Liver (tissue), 9 donors: ENCODE measurements around the gene PIGR. TPM values are rescaled to one million over a fixed set of nuclear protein-coding genes. Genes with fewer than 3 reads are reported as not detected.

Experiments
- DNase-seq: peaks from one replicate; pipeline ENCODE4 v3.0.0-alpha.2; 2017; ENCODE audit warnings: low spot score
- H3K27ac ChIP-seq, 2 donors: one replicate each; pipeline ENCODE4 v1.7.0; 2013; ENCODE audit warnings: inconsistent platforms in 2 of 2, low read length in 2 of 2, control low read depth in 1 of 2, low read depth in 1 of 2, mild to moderate bottlenecking in 1 of 2
- H3K27me3 ChIP-seq, 4 donors: one replicate each; pipeline versions ENCODE4 v1.6.1 to v1.7.0; 2013; ENCODE audit warnings: low read length in 3 of 4, inconsistent platforms in 1 of 4, mild to moderate bottlenecking in 1 of 4, moderate library complexity in 1 of 4; ENCODE audit not compliant: control insufficient read depth in 4 of 4, insufficient read depth in 4 of 4
- H3K36me3 ChIP-seq, 4 donors: one replicate each; pipeline versions ENCODE4 v1.6.1 to v1.7.0; 2013; ENCODE audit warnings: low read length in 3 of 4, mild to moderate bottlenecking in 3 of 4, low read depth in 1 of 4, moderate library complexity in 1 of 4; ENCODE audit not compliant: control insufficient read depth in 4 of 4, insufficient read depth in 3 of 4
- H3K4me1 ChIP-seq, 4 donors: one replicate each; pipeline versions ENCODE4 v1.6.1 to v1.7.0; 2013; ENCODE audit warnings: low read length in 3 of 4, mild to moderate bottlenecking in 3 of 4, moderate library complexity in 1 of 4; ENCODE audit not compliant: control insufficient read depth in 4 of 4, insufficient read depth in 4 of 4
- H3K4me3 ChIP-seq, 3 donors: one replicate each; pipeline versions ENCODE4 v1.6.1 to v1.7.0; 2013; ENCODE audit warnings: low read length in 3 of 3, control low read depth in 1 of 3, low read depth in 1 of 3, mild to moderate bottlenecking in 1 of 3
- H3K9ac ChIP-seq, 2 donors: one replicate each; pipeline ENCODE4 v1.7.0; 2013; ENCODE audit warnings: low read length in 2 of 2, mild to moderate bottlenecking in 2 of 2, moderate library complexity in 2 of 2, control low read depth in 1 of 2, low read depth in 1 of 2
- H3K9me3 ChIP-seq, 4 donors: one replicate each; pipeline versions ENCODE4 v1.6.1 to v1.7.0; 2013; ENCODE audit warnings: low read length in 3 of 4; ENCODE audit not compliant: control insufficient read depth in 4 of 4
- EGR1 ChIP-seq, 2 donors: IDR thresholded peaks; 2 replicates each; pipeline ENCODE4 v1.6.1; 2016 to 2018; ENCODE audit warnings: antibody characterized with exemption in 2 of 2, low read depth in 2 of 2
- FOXA1 ChIP-seq: IDR thresholded peaks from 2 replicates; pipeline ENCODE4 v1.6.1; 2016; ENCODE audit warnings: antibody characterized with exemption
- FOXA2 ChIP-seq: IDR thresholded peaks from 2 replicates; pipeline ENCODE4 v1.6.1; 2016; ENCODE audit warnings: antibody characterized with exemption
- GABPA ChIP-seq, 2 donors: IDR thresholded peaks in 1 of 2; conservative IDR thresholded peaks in 1 of 2; 2 replicates each; pipeline ENCODE4 v1.6.1; 2016; ENCODE audit warnings: antibody characterized with exemption in 2 of 2, mild to moderate bottlenecking in 1 of 2, moderate library complexity in 1 of 2
- HNF4A ChIP-seq, 2 donors: conservative IDR thresholded peaks; 2 replicates each; pipeline ENCODE4 v1.6.1; 2016; ENCODE audit warnings: antibody characterized with exemption in 2 of 2, mild to moderate bottlenecking in 2 of 2
- HNF4G ChIP-seq: IDR thresholded peaks from 2 replicates; pipeline ENCODE4 v1.6.1; 2016; ENCODE audit warnings: antibody characterized with exemption
- JUND ChIP-seq, 2 donors: IDR thresholded peaks; 2 replicates each; pipeline ENCODE4 v1.6.1; 2016; ENCODE audit warnings: antibody characterized with exemption in 2 of 2
- NR2F2 ChIP-seq: IDR thresholded peaks from 2 replicates; pipeline ENCODE4 v1.6.1; 2016; ENCODE audit warnings: antibody characterized with exemption
- RAD21 ChIP-seq, 2 donors: IDR thresholded peaks; 2 replicates each; pipeline ENCODE4 v1.6.1; 2016; ENCODE audit warnings: antibody characterized with exemption in 2 of 2, mild to moderate bottlenecking in 2 of 2
- RXRA ChIP-seq, 2 donors: IDR thresholded peaks; 2 replicates each; pipeline ENCODE4 v1.6.1; 2017 to 2018; ENCODE audit warnings: antibody characterized with exemption in 2 of 2, mild to moderate bottlenecking in 1 of 2
- SP1 ChIP-seq: IDR thresholded peaks from 2 replicates; pipeline ENCODE4 v1.6.1; 2018; ENCODE audit warnings: antibody characterized with exemption, mild to moderate bottlenecking
- TAF1 ChIP-seq: conservative IDR thresholded peaks from 2 replicates; pipeline ENCODE4 v1.6.1; 2016; ENCODE audit warnings: antibody characterized with exemption, mild to moderate bottlenecking
- YY1 ChIP-seq: IDR thresholded peaks from 2 replicates; pipeline ENCODE4 v1.6.1; 2016; ENCODE audit warnings: antibody characterized with exemption, mild to moderate bottlenecking
- WGBS: extraction: QIAGEN DNeasy Blood & Tissue Kit; methylation state at CpG from one replicate; pipeline ENCODE4 v1.1.7; 2013; 5-methylcytosine and 5-hydroxymethylcytosine counted together
- polyA plus RNA-seq, 2 donors: library from polyadenylated mRNA; stranded (reverse) in 1 of 2; unstranded in 1 of 2; fragments of 200-250 nt in 1 of 2; fragments of >200 nt in 1 of 2; fragmentation: Nextera tagmentation in 1 of 2; extraction: Ambion mirVana in 1 of 2; gene quantifications; one replicate each; pipeline versions ENCODE4 v1.2.1 to v1.2.3, GENCODE V29; 2013 to 2015
- total RNA-seq, 2 donors: library from RNA; depleted of rRNA; stranded (reverse); fragments of >200 nt; gene quantifications; one replicate each; pipeline ENCODE4 v1.2.3, GENCODE V29; 2014
- TF ChIP-seq, protein P1 (sequence below): IDR thresholded peaks from 2 replicates; pipeline ENCODE4 v1.6.1; 2016; ENCODE audit warnings: antibody characterized with exemption
- TF ChIP-seq, protein P2 (sequence below): IDR thresholded peaks from 2 replicates; pipeline ENCODE4 v1.6.1; 2016; ENCODE audit warnings: antibody characterized with exemption
- TF ChIP-seq, protein P3 (sequence below): fragments of 150-350 bp; IDR thresholded peaks from 2 replicates; pipeline ENCODE4 v1.5.1; 2017; ENCODE audit warnings: improper control_type of control experiment, low read depth, low read length; ENCODE audit not compliant: missing input control
- TF ChIP-seq, protein P4 (sequence below): IDR thresholded peaks from 2 replicates; pipeline ENCODE4 v1.6.1; 2016; ENCODE audit warnings: antibody characterized with exemption
- TF ChIP-seq, protein P5 (sequence below): IDR thresholded peaks from 2 replicates; pipeline ENCODE4 v1.6.1; 2016; ENCODE audit warnings: antibody characterized with exemption, mild to moderate bottlenecking
- donor health status: healthy.
- donor health status: healthy.
- donor health status: healthy.
- donor health status: healthy.
- donor health status: healthy.

The PIGR gene
- total and polyA plus RNA-seq, 4 donors, result 0.09 to 43.3 (median 14.1) TPM

DNA sequence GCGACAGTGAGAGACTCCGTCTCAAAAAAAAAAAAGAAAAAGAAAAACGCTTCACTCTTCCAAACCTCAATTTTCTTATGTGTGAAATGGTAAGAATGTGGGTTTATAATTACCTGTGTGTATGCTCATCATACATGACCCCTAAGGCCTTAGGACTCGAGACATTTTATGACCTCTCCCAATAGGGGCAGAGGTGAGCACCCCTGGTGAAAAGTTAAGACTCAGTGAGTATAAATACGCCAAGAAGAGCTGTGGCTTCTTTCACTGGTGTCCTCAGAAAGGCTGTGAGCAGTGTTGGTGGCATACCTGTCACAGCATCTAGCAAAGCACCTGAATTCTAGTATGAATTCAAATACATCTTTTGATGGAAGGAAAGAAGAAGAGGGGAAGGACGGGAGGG, 16.7 kb downstream of the PIGR start:
- H3K9ac ChIP-seq, result no peak overlapping the region
- H3K4me3 ChIP-seq, result no peak overlapping the region
- TF ChIP-seq JUND (IDR thresholded peaks at IDR 0.05) (no peak), SP1 (no peak), HNF4G (no peak), EGR1 (IDR thresholded peaks at IDR 0.05; ENCODE audit: low read depth in 2 of 2) (no peak), FOXA1 (no peak), NR2F2 (no peak), TAF1 (no peak), GABPA (IDR thresholded peaks at IDR 0.05 in 1 of 2, conservative IDR thresholded peaks at IDR 0.05 in 1 of 2) (no peak), YY1 (no peak), RAD21 (IDR thresholded peaks at IDR 0.05) (no peak), FOXA2 (no peak), HNF4A (conservative IDR thresholded peaks at IDR 0.05) (no peak), RXRA (IDR thresholded peaks at IDR 0.05) (no peak)
- TF ChIP-seq, protein P1, sequence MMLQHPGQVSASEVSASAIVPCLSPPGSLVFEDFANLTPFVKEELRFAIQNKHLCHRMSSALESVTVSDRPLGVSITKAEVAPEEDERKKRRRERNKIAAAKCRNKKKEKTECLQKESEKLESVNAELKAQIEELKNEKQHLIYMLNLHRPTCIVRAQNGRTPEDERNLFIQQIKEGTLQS, result no peak
- TF ChIP-seq, protein P2, sequence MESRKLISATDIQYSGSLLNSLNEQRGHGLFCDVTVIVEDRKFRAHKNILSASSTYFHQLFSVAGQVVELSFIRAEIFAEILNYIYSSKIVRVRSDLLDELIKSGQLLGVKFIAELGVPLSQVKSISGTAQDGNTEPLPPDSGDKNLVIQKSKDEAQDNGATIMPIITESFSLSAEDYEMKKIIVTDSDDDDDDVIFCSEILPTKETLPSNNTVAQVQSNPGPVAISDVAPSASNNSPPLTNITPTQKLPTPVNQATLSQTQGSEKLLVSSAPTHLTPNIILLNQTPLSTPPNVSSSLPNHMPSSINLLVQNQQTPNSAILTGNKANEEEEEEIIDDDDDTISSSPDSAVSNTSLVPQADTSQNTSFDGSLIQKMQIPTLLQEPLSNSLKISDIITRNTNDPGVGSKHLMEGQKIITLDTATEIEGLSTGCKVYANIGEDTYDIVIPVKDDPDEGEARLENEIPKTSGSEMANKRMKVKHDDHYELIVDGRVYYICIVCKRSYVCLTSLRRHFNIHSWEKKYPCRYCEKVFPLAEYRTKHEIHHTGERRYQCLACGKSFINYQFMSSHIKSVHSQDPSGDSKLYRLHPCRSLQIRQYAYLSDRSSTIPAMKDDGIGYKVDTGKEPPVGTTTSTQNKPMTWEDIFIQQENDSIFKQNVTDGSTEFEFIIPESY, result no peak
- TF ChIP-seq, protein P3, sequence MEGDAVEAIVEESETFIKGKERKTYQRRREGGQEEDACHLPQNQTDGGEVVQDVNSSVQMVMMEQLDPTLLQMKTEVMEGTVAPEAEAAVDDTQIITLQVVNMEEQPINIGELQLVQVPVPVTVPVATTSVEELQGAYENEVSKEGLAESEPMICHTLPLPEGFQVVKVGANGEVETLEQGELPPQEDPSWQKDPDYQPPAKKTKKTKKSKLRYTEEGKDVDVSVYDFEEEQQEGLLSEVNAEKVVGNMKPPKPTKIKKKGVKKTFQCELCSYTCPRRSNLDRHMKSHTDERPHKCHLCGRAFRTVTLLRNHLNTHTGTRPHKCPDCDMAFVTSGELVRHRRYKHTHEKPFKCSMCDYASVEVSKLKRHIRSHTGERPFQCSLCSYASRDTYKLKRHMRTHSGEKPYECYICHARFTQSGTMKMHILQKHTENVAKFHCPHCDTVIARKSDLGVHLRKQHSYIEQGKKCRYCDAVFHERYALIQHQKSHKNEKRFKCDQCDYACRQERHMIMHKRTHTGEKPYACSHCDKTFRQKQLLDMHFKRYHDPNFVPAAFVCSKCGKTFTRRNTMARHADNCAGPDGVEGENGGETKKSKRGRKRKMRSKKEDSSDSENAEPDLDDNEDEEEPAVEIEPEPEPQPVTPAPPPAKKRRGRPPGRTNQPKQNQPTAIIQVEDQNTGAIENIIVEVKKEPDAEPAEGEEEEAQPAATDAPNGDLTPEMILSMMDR, result no peak
- TF ChIP-seq, protein P4, sequence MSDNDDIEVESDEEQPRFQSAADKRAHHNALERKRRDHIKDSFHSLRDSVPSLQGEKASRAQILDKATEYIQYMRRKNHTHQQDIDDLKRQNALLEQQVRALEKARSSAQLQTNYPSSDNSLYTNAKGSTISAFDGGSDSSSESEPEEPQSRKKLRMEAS, result no peak
- TF ChIP-seq, protein P5, sequence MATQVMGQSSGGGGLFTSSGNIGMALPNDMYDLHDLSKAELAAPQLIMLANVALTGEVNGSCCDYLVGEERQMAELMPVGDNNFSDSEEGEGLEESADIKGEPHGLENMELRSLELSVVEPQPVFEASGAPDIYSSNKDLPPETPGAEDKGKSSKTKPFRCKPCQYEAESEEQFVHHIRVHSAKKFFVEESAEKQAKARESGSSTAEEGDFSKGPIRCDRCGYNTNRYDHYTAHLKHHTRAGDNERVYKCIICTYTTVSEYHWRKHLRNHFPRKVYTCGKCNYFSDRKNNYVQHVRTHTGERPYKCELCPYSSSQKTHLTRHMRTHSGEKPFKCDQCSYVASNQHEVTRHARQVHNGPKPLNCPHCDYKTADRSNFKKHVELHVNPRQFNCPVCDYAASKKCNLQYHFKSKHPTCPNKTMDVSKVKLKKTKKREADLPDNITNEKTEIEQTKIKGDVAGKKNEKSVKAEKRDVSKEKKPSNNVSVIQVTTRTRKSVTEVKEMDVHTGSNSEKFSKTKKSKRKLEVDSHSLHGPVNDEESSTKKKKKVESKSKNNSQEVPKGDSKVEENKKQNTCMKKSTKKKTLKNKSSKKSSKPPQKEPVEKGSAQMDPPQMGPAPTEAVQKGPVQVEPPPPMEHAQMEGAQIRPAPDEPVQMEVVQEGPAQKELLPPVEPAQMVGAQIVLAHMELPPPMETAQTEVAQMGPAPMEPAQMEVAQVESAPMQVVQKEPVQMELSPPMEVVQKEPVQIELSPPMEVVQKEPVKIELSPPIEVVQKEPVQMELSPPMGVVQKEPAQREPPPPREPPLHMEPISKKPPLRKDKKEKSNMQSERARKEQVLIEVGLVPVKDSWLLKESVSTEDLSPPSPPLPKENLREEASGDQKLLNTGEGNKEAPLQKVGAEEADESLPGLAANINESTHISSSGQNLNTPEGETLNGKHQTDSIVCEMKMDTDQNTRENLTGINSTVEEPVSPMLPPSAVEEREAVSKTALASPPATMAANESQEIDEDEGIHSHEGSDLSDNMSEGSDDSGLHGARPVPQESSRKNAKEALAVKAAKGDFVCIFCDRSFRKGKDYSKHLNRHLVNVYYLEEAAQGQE, result no peak
- H3K36me3 ChIP-seq, result peaks cover 0 to 5% (median under 1%) of the 10 kb centered on the region in 4 donors
- H3K27ac ChIP-seq, result no peak overlapping the region
- WGBS, result 90% methylated on average over 6 of the region's 6 CpGs
- peaks cover 0 to 2% (median 0%) of the 10 kb centered on the region in 4 donors for H3K4me1 ChIP-seq
- H3K9me3 ChIP-seq, result no peaks in the 10 kb centered on the region
- H3K27me3 ChIP-seq, result no peaks in the 10 kb centered on the region
- no peak for DNase-seq
